Femur (tissue), 1 donor: ENCODE measurements around the gene SHISA6.
"Not testable (repeated sequence)": the region's sequence is repeated elsewhere in the genome, so short reads cannot be mapped to it uniquely, and the experiment has no call there.

Source experiments
- DNase-seq: peaks from one replicate; pipeline ENCODE4 v3.0.0-alpha.2; 2017

SHISA6 gene

GRCh38 chr17:11303773-11304394, 62.9 kb downstream of the SHISA6 start:
- DNase-seq = no peak

DNA sequence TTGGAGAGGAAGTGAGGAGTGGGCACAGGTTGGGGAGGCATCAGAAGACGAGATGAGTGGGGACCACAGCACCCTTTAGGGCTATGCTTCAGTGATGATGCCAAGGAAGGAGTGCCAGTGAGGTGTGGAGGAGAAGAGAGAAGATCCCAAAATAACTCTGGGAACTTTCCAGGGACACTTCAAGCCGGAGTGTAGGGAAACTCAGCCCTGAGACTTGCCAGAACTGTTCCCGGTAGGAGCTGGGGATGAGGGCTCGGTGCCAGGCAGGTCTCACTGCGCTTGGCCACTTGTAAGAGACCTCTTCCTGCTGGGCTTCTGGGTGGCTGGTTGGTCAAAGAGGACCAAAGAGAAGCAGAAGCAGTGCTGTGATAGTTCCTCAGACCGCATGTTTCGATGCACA, 63.6 kb downstream of the SHISA6 start:
- DNase-seq = no peak

DNA sequence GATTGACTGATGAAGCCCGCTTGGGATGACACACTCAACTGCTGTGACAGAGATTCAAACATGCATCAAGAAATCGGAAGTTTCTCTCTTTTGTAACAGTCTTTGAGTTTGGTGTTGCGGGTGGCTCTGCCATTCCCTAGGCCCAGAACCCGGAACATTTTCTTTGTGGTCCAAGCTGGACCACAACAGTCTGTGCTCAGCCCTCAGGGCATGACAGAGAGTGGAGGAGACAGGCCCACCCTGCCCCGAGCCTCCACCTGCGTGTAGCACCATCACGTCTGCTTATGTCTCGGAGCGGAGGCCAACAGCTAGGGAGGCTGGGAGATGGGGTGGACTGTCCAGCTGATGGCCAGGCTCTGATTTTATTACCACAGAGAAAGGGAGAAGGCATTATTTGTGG, 64.5 kb downstream of the SHISA6 start:
- no peak for DNase-seq

GRCh38 chr17:11308531-11308930, 67.5 kb downstream of the SHISA6 start:
- no peak for DNase-seq

- DNase-seq = no peak
Observed at GRCh38 chr17:11309033-11309432, 68.0 kb downstream of the SHISA6 start.

- DNase-seq = no peak
Observed at GRCh38 chr17:11309850-11310249, 68.8 kb downstream of the SHISA6 start.

DNA sequence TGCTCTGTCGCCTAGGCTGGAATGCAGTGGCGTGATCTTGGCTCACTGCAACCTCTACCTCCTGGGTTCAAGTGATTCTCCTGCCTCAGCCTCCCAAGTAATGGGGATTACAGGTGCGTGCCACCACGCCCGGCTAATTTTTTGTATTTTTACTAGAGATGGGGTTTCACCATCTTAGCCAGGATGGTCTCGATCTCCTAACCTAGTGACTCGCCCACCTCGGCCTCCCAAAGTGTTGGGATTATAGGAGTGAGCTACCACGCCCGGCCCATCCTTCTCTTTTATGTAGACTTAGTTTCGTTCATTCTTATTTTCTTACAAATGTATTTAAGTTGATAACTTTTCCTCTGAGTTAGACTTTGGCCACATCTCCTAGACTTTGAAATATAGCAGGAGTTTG, 75.4 kb downstream of the SHISA6 start:
- DNase-seq = not testable (repeated sequence)

DNA sequence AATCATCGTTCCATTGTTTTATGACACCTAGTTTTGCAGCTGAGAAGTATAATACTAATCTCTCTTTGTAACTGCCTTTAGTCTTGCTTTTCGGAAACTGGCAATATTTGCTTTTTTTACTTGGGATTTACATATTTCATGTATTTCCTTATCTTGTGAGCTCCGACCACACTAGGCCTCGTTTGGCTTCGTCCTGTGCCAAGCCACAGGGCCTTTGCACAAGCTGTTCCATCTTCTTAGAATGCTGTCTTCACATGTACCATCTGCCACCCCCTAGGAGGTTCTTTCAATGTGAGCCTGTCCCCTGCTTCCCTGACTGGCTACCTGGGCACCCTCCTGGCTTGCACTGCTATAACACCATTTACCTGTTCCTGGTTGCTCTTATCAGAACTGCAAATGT, 77.2 kb downstream of the SHISA6 start:
- DNase-seq = no peak

GRCh38 chr17:11319894-11320293, 78.9 kb downstream of the SHISA6 start:
- DNase-seq = no peak

GRCh38 chr17:11324021-11324420, 83.0 kb downstream of the SHISA6 start:
- DNase-seq = no peak

- DNase-seq = no peak
Observed at GRCh38 chr17:11324846-11325420, 83.9 kb downstream of the SHISA6 start.

DNA sequence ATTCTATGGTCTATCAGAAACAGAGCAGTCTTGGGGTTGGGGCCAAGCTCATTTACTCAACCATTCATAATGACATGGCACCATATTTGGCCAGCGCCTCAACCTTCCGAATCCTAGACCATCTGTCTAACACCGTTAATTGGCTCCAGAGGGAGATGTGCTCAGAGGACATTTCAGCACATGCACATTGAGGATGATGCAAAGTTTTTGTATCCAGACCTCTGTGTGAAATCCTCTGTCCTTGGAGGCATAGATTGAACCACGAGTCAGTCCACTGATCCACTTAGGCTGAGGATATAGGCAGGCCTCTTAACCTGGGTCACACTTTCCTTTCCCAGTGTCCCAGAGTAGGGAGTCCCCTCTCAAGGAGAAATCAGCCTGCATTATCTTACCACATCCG, 85.5 kb downstream of the SHISA6 start:
- DNase-seq = no peak

DNA sequence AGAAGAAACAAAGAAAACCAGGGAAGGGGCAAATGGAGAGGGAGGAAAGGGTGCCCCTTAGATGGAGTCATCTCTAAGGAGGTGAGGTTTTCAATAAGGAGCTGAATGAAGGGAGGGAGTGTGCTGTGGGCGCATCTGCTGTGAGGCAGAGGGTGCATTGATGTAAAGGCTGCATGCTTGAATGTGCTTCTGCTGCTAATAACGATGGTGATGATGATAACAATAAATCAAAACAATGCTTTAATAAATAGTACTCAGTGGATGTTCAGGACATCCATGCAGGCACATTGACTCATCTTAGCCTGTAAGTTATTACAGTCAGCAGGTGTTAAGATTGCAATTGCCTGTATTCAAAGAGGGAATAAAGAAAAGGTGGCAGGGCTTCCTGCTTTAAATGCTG, 87.8 kb downstream of the SHISA6 start:
- DNase-seq = no peak

- DNase-seq = peak; percentile 48
Observed at GRCh38 chr17:11330006-11330405, 89.0 kb downstream of the SHISA6 start.

GRCh38 chr17:11330826-11331225, 89.8 kb downstream of the SHISA6 start:
- DNase-seq = peak; percentile 67

DNA sequence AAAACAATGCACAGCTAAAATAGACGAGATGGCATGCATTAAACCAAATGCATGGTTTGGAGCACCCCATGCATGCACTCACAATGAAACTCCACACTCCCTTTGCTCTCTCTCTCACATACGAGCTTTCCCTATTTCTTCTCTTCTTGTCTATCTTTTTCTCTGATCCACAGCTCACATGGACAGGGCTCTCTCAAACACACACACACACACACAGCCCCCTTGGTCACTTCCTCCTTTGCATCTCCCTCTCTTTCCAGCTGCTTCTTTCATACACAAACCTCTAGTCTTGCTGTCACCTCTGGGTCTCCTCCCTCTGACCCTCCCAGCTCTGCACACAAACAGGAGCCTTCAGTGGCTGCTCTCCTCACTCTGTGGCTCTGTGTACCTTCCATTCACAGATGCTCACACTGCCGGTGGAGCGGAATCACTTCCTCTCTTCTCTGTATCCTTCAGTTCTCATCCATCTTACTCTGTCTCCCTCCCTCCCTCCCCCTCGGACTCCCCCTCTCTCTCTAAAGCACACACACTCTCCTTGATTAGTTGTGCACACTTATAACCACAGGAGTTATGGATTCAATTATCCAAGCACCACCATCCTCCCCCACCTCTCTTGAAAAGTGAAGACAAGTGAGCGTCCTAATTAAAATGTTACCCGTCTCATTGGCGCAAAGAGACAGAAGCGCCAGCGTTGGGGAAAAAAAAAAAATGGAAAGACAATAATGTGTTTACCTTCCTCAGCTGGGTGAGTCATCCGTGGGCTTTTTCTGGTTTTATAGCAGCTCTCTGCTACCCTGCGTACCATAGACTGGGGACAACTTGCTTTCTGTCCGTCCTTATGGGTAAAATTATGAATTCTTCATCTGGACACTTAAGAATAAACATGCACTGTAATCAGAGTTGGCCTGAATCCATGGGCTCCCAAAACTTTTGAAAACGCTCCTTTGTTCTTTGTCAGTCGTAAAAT, 90.8 kb downstream of the SHISA6 start:
- no peak for DNase-seq

DNA sequence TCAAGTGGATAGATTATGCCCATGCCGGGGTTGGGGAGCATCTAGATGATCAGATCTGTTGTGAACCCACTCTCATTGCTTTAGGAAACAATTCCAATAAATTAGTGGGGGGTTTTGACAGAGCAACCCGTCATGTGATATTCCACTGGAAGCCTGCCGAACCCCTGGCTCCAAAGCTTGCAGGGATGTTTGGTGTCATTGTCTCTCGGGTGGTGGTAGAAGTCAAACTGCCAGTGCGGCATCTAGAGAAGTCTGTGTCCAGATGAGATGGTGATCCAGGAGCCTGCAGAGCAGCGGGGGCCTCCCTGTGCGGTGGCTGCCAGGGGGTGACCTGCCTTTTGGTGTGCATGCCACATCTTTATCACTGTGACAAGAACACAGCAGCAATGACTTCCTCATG, 91.7 kb downstream of the SHISA6 start:
- DNase-seq = no peak

- no peak for DNase-seq
Observed at GRCh38 chr17:11334493-11334892, 93.5 kb downstream of the SHISA6 start.

GRCh38 chr17:11336290-11336689, 95.3 kb downstream of the SHISA6 start:
- DNase-seq = no peak

- no peak for DNase-seq
Observed at GRCh38 chr17:11340803-11341202, 99.8 kb downstream of the SHISA6 start.

GRCh38 chr17:11342138-11342537, 101.1 kb downstream of the SHISA6 start:
- no peak for DNase-seq

GRCh38 chr17:11349106-11349505, 108.1 kb downstream of the SHISA6 start:
- no peak for DNase-seq

DNA sequence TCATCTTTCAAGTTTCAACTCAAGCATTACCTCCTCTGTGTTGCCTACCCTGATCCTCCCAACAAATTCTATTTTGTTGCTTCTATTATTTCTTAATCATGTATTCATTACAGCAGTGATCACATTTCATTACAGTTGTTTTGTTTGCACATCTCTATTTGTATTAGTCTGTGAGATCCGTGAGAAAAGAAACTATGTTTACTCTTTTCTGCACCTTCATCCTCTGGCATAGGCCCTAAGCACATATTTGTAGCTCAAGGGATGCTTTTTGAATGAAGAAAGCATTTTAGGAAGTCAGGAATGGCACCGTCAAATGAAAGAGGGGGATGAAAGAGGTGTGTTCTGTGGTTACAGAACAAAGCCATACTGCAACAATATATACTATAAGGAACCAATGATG, 110.5 kb downstream of the SHISA6 start:
- no peak for DNase-seq

DNA sequence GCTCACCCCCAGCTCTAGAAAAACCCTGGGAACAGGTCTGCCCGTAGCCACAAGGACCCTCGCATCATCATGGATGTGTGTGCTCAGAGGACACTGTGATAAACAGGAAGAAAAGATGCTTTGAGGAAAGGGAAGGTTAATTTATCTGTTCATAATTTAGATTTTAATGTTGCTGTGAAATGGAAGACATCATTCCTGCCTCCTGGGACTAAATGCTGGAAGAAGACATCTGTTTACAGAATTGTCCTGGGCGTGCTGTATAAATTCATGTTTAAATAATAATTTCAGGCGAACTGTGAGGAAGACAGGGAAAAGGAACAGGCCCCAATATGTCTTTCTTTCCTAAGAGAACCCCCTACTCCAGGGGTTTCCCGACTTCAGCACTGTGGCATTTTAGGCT, 112.6 kb downstream of the SHISA6 start:
- no peak for DNase-seq
